NCI-H2196 treated with DMSO at 0.1 percent for 48 hours (cell line): ENCODE data around the gene FBXO24.
"Not testable (repeated sequence)": the region's sequence is repeated elsewhere in the genome, so short reads cannot be mapped to it uniquely, and the experiment has no call there.

ENCODE experiments used
- DNase-seq: peaks from one replicate; lab custom pipeline; 2025; ENCODE audit not compliant: unreplicated experiment; lab: John Stamatoyannopoulos, UW

Gene FBXO24, protein sequence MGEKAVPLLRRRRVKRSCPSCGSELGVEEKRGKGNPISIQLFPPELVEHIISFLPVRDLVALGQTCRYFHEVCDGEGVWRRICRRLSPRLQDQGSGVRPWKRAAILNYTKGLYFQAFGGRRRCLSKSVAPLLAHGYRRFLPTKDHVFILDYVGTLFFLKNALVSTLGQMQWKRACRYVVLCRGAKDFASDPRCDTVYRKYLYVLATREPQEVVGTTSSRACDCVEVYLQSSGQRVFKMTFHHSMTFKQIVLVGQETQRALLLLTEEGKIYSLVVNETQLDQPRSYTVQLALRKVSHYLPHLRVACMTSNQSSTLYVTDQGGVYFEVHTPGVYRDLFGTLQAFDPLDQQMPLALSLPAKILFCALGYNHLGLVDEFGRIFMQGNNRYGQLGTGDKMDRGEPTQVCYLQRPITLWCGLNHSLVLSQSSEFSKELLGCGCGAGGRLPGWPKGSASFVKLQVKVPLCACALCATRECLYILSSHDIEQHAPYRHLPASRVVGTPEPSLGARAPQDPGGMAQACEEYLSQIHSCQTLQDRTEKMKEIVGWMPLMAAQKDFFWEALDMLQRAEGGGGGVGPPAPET

DNA sequence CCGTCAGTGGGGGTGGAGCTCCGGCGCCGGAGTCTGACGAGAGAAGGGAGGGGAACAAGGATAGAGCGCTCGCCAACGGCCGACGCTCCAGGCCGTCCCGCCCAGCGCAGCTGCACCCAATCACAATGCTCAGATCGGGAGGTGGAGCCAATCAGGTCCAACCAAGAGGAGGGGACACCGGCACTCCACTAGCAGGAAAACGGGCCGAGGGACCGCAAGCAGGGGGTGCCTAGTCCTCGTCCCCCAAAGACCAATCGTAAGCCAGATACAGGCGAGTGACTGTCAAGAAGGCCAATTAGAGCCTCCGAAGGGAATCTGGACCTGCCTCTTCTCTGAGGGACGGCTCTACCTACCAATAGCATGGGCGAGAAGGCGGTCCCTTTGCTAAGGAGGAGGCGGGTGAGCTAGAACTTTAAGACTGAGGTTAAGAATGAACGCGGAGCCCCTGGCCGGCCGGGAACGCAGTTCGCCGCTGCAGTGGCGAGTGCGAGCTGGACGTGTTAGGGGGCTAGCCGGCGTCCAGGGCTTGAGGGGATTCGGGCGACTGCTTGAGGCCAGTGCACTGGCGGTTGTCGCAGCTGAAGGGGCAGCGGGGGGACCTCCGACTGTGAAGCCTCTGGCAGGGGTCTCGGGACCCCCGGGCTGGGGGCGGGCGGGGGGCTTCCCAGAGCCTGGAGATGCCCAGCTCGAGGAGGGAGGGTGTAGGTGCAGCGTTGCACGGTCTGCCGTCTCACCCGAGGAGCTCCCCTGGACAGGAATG is at the start of gene FBXO24:
TSS of gene FBXO24 (plus strand) at position 63 of the 760 bp plus-strand sequence. CDS start at position 361, 298 bp downstream.
- DNase-seq, result peak; percentile 99

GRCh38 chr7:100536695-100537094 is 49.4 kb upstream of the FBXO24 start:
- DNase-seq, result not testable (repeated sequence)

DNA sequence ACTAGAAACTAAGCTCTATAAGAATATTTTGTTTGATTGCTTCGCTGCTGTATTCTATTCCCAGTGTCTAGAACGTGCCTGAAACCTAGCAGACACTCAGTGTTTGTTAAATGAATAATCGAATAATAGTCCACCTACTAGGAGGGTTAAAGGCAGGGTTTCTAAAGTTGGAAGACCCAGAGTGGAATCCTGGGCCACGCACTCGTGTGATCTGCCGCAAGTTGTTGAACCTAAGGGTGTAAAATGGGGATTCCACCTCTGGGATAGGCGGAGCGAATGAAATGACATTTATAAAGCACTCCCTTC is 47.8 kb upstream of the FBXO24 start:
- DNase-seq, result no peak

DNA sequence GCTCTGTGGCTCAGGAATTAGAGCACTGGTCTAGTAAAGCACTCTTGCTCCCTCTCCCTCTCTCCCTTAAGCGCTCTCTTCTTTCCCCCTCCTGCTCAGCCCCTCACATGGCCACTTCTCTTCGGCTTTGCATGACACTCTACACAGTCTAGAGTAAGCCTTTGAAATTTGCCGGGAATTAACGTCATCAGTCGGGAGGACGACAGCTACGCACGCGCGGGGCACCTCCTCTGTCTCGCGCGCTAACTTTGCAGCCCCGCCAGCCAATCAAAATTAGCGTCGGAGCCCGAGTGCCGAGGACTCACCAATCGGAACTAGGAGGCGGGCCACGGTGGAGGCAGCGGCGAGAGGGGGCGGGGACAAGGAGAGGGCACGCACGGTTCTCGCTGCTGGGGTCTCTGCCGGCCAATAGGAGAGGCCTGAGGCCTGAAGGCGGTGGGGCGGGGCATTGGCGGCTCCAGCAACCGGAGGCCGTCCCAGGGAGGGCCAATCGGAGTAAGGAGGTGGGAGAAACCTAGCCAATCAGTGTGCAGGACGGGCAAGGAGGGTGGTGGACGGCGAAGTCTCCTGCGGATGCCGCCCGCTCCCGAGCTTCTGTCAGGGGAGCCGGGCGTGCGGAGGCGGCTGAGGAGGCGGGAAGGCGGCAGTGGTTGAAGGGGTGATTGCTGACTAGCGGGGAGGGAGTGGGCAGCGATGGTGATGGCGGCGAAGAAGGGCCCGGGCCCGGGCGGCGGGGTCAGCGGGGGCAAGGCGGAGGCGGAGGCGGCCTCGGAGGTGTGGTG is 47.3 kb upstream of the FBXO24 start, which contains the start of gene AGFG2:
TSS of gene AGFG2 (plus strand) at position 550 of the 782 bp plus-strand sequence. CDS start at position 694, 144 bp downstream.
- DNase-seq, result peak; percentile 99

DNA sequence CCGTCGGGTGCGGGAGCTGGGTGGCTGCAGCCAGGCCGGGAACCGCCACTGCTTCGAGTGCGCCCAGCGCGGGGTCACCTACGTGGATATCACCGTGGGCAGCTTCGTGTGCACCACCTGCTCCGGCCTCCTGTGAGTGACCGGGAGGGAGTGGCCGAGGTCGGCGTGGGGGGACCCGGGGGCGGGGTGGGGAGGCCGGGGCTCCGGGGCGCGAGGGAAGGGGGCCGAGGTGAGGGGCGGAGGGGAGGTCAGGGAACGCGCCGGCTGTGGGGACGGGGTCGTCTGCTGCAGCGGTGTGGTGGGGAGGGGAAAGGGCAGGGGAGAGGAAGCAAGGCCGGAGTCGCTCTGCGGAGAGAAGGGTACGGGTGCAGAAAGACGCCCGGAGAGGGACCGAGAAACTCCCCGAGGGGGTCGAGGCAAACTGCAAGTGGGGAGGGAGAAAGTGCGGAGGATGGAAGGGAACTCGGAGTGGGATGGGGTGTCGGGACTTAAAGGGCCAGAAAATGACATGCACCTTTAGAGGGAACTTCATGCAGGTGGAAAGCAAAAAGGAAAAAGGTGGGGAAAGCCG is 46.6 kb upstream of the FBXO24 start:
- DNase-seq, result no peak

GRCh38 chr7:100540073-100540723 is 45.9 kb upstream of the FBXO24 start:
- no peak for DNase-seq

DNA sequence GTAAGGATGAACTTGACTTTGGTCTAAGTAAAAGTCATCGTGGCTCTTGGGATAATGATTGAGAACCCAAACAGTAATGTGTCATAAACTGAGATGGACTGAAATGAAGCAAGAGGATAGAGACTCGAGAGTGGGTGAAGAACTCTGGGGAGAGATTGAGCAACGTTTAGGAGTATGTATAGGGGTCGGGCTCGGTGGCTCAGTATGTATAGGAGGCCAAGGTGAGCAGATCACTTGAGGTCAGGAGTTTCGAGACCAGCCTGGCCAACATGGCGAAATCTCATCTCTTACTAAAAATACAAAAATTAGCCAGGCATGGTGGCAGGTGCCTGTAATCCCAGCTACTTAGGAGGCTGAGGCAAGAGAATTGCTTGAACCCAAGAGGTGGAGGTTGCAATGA is 44.8 kb upstream of the FBXO24 start:
- not testable (repeated sequence) for DNase-seq

- no peak for DNase-seq
Observed at GRCh38 chr7:100543586-100543985, 42.5 kb upstream of the FBXO24 start.

DNA sequence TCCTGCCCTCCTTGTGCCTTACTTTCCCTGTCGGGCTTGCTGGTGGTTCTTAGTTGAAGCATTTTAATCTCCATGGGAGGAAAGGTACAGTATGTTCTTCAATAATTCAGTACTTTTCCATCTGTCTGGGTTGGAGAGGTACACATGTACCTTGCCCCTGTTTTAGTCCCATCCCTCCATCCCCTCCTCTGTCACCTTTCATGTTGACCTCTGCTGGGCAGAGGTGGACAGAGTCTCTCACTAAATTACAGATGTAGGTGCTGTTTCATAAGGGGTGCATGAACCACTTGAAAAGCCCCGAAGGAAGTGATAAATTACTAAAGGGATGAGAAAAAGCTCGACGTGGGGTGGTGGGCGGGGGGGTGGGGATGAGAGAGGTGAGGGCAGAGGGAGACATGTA is 41.7 kb upstream of the FBXO24 start:
- DNase-seq, result no peak

GRCh38 chr7:100544967-100545359 is 41.2 kb upstream of the FBXO24 start:
- peak; percentile 47 for DNase-seq

DNA sequence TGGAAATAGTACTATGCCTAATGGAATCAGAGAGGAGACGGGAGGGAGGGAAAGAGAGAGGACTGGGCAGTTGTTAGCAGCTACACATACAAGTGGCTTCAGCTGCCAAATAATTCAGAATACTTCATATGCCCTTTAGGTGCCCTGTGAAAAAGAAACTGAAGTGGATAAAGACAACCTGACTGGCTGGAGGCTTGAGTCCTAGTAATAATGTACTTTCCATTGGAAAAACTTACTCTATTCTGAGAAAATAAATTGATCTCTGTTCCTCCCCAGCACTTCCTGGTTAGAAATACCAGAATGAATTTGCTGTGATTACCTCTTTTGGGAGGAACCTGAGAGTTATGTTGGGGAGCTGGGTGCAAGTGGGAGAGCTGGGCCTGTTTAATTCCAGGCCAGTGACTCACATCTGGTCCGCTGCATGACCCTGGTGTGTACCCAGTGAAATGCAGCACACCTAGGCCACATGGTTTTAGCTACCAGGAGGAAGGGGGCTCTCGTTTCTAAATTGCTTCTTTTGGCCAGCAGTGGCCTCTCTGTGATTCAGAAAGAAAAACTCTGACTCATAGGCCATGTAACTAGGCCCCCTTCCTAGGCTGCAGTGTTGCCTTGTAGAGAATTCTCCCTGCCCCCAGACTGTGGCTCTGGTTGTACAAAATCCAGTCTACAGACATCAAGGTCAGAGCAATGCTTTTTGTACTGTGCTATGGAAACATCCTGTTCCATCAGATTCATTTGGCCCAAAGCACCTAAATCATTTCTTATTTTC is 40.6 kb upstream of the FBXO24 start:
- peak; percentile 40 for DNase-seq

DNA sequence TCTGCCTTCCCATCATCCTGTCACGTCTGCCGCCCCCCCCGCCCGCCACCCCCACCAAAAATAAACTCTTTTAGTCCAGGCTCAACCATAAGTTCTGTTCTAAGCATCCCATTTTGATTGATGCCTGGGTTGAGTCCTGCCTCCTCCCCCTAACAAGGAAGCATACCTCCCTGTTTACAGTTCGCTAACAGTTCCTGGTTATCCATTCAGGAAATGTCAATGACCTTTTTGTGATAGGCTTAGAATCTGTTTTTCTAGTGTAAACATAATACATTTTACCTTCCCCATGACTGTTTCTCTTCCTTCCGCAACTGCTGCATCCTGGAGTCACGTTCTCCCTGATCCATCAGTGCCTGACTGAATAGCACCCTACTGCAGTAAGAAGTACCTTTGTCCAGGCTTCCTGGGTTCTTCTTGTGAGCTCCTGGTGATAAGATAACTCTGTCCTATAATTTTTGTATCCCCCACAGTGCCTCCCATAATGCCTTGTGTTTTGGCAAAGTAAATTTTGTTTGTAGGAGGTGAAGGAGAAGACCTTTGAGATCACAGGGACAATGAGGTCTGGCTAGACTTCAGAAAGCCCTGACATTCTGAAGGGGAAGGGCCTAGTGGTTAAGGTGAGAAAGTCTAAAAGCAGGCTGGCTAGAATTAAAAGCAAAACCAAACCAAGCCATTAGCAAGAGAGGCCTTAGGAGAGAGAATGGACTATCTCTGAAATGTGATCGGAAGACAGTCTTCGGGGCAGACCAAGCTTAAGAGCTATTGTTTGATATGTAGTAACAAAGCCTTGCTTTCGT is 39.8 kb upstream of the FBXO24 start:
- DNase-seq, result peak; percentile 16

DNA sequence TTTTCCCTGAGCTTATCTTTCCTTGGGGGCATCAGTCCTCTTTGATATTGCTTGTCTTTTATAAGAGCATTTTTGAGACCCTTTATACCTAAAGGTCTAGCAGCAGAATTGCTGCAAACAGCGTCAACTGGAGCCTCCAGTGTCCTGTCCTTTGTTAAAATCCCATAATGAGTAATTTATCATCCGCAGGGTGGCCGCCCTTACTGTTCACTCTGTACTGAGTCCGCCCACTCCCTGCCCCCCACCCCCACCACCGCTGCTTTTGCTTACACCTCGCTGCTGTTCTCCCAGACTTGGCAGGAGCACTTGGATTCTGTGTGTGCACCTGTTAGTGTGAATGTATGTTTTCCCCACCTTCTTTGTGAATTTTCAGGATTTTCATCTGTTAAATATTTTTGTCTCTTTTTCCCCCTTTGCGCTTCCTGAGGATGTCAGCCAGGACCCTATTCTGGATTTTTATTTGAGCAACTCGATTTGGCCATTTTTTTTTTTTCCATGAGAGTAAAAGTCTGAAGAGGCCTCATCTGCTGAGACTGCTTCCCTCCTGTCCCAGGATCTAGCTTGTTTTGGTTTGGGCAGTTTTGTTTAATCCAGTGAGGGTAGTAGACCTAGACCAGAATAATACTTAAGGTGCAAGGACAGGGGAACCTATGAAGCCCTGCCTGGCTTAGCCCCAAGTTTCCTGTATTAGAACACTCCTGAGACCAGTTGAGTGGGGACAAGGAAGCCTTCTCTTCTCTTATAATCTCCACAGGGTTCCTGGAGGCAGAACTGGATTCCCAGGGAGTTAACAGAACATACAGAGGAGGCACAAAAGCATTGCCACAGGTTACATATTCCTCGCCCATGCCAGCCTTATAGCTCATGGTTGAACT is 39.0 kb upstream of the FBXO24 start:
- DNase-seq, result peak; percentile 41

GRCh38 chr7:100547872-100548271 is 38.3 kb upstream of the FBXO24 start:
- DNase-seq, result no peak

GRCh38 chr7:100548446-100548845 is 37.7 kb upstream of the FBXO24 start:
- not testable (repeated sequence) for DNase-seq

GRCh38 chr7:100552532-100552931 is 33.6 kb upstream of the FBXO24 start:
- DNase-seq, result no peak

GRCh38 chr7:100553032-100553431 is 33.1 kb upstream of the FBXO24 start:
- no peak for DNase-seq

- no peak for DNase-seq
Observed at GRCh38 chr7:100555701-100556100, 30.4 kb upstream of the FBXO24 start.
